Measurements from ENCODE around the gene BTF3L4.
"Not testable (repeated sequence)": the region's sequence is repeated elsewhere in the genome, so short reads cannot be mapped to it uniquely, and the experiment has no call there.

DNA sequence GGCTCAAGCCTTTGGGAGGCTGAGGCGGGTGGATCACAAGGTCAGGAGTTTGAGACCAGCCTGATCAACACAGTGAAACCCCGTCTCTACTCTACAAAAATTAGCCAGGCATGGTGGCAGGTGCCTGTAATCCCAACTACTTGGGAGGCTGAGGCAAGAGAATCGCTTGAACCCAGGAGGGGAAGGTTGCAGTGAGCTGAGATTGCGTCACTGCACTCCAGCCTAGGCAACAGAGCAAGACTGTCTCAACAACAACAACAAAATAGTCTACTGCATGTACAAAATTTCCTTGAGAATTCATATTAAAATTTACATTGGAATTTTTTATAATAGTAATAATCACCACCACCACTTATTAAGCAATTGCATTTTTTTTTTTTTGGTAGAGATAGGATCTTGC, 6.8 kb upstream of the BTF3L4 start:
- TF ChIP-seq CTCF (conservative IDR thresholded peaks at IDR 0.05; ENCODE audit: low read depth in 2 of 2); EZH2phosphoT487 (IDR thresholded peaks at IDR 0.05; ENCODE audit: unreplicated experiment); POLR2AphosphoS5 (IDR thresholded peaks at IDR 0.05; ENCODE audit: low read depth); EZH2 (IDR thresholded peaks at IDR 0.05; ENCODE audit: low read depth, unreplicated experiment); JUNB (IDR thresholded peaks at IDR 0.05; ENCODE audit: unreplicated experiment); CREB1 (CRISPR knock-in tag; IDR thresholded peaks at IDR 0.05; ENCODE audit: low read depth); ZNF331 (CRISPR knock-in tag; IDR thresholded peaks at IDR 0.05; ENCODE audit: low read depth); ETS1 (IDR thresholded peaks at IDR 0.05); NANOG (IDR thresholded peaks at IDR 0.05; ENCODE audit: borderline replicate concordance); STAT1 (IDR thresholded peaks at IDR 0.05; ENCODE audit: unreplicated experiment): not testable (repeated sequence)
- TF ChIP-seq, protein P1, sequence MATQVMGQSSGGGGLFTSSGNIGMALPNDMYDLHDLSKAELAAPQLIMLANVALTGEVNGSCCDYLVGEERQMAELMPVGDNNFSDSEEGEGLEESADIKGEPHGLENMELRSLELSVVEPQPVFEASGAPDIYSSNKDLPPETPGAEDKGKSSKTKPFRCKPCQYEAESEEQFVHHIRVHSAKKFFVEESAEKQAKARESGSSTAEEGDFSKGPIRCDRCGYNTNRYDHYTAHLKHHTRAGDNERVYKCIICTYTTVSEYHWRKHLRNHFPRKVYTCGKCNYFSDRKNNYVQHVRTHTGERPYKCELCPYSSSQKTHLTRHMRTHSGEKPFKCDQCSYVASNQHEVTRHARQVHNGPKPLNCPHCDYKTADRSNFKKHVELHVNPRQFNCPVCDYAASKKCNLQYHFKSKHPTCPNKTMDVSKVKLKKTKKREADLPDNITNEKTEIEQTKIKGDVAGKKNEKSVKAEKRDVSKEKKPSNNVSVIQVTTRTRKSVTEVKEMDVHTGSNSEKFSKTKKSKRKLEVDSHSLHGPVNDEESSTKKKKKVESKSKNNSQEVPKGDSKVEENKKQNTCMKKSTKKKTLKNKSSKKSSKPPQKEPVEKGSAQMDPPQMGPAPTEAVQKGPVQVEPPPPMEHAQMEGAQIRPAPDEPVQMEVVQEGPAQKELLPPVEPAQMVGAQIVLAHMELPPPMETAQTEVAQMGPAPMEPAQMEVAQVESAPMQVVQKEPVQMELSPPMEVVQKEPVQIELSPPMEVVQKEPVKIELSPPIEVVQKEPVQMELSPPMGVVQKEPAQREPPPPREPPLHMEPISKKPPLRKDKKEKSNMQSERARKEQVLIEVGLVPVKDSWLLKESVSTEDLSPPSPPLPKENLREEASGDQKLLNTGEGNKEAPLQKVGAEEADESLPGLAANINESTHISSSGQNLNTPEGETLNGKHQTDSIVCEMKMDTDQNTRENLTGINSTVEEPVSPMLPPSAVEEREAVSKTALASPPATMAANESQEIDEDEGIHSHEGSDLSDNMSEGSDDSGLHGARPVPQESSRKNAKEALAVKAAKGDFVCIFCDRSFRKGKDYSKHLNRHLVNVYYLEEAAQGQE (IDR thresholded peaks at IDR 0.05; ENCODE audit: unreplicated experiment), result not testable (repeated sequence)
